ENCODE data around the gene CNGA1.

The CNGA1 gene

DNA sequence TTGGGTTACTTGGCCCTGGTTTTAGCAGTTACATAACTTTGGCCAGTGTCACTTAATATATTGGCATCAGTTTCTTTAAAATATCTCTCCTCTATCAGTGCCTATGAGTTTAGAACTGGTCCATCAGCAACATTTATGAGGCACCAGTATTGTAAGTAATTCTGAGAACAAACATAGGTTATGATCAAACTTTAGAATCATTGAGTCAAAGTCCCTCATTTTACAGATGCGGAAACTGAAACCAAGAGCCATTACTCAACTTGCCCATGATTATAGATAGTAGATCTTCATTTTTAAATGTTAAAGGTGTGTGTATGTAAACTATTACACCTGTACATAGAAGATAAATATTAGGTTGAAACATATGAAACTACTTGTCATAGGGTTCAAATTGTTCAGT, 4.6 kb upstream of the CNGA1 start:
- no peak for TF ChIP-seq EZH2phosphoT487 (IDR thresholded peaks at IDR 0.05; ENCODE audit: borderline replicate concordance)
- TF ChIP-seq, protein P1, sequence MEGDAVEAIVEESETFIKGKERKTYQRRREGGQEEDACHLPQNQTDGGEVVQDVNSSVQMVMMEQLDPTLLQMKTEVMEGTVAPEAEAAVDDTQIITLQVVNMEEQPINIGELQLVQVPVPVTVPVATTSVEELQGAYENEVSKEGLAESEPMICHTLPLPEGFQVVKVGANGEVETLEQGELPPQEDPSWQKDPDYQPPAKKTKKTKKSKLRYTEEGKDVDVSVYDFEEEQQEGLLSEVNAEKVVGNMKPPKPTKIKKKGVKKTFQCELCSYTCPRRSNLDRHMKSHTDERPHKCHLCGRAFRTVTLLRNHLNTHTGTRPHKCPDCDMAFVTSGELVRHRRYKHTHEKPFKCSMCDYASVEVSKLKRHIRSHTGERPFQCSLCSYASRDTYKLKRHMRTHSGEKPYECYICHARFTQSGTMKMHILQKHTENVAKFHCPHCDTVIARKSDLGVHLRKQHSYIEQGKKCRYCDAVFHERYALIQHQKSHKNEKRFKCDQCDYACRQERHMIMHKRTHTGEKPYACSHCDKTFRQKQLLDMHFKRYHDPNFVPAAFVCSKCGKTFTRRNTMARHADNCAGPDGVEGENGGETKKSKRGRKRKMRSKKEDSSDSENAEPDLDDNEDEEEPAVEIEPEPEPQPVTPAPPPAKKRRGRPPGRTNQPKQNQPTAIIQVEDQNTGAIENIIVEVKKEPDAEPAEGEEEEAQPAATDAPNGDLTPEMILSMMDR (conservative IDR thresholded peaks at IDR 0.05; ENCODE audit: low read length) = no peak
- peaks cover 20% of the 10 kb centered on the region for H3K27me3 ChIP-seq (ENCODE audit: insufficient read depth, low read length, poor library complexity, severe bottlenecking)
- H3K4me3 ChIP-seq (ENCODE audit: low read length, poor library complexity, severe bottlenecking) = no peak overlapping the region
- H3K4me2 ChIP-seq (ENCODE audit: low read depth, low read length, poor library complexity, severe bottlenecking) = no peak overlapping the region
- no peaks in the 10 kb centered on the region for H3K4me1 ChIP-seq (ENCODE audit: insufficient read depth, low read length, poor library complexity, severe bottlenecking)
- H3F3A ChIP-seq (ENCODE audit: low read depth) = no peaks in the 10 kb centered on the region
- no peaks in the 10 kb centered on the region for H3K79me2 ChIP-seq (ENCODE audit: insufficient read depth, low read length)
- H4K20me1 ChIP-seq (ENCODE audit: insufficient read depth, low read length, poor library complexity, severe bottlenecking) = no peaks in the 10 kb centered on the region
- no peak overlapping the region for H3K9ac ChIP-seq (ENCODE audit: low read depth, low read length, poor library complexity, severe bottlenecking)
- no peaks in the 10 kb centered on the region for H3K9me3 ChIP-seq (ENCODE audit: insufficient read depth, low read depth, low read length)
- no peaks in the 10 kb centered on the region for H3K36me3 ChIP-seq (ENCODE audit: insufficient read depth, low read length)
- H3K9me2 ChIP-seq (replicated peaks; ENCODE audit: low read depth, low read length) = no peaks in the 10 kb centered on the region
- no peak overlapping the region for H2AFZ ChIP-seq (ENCODE audit: low read length)

DNA sequence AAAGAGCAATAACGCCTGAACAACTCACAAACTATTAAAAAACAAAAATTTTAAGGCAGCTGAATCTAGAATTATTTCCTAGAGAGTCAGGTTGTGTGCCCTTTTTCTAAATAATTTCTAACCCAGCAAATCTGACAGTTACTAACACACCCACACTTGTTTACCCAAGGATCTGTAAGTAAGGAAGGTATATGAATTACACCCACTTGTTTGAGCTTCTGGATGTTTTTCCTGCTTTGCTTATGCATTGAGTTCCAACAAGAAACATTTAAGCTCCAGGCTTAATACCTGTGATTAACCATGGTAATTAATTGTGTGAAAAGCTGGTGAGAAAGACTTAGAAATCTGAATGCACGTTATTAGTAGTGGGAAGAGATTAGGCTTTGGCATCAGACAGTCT, 1.6 kb upstream of the CNGA1 start:
- H3K4me3 ChIP-seq (ENCODE audit: low read length, poor library complexity, severe bottlenecking) = no peak overlapping the region
- no peak overlapping the region for H2AFZ ChIP-seq (ENCODE audit: low read length)
- peaks cover 20% of the 10 kb centered on the region for H3K27me3 ChIP-seq (ENCODE audit: insufficient read depth, low read length, poor library complexity, severe bottlenecking)
- no peak for TF ChIP-seq EZH2phosphoT487 (IDR thresholded peaks at IDR 0.05; ENCODE audit: borderline replicate concordance)
- TF ChIP-seq, protein P1 (conservative IDR thresholded peaks at IDR 0.05; ENCODE audit: low read length) = no peak
- no peaks in the 10 kb centered on the region for H4K20me1 ChIP-seq (ENCODE audit: insufficient read depth, low read length, poor library complexity, severe bottlenecking)
- no peak overlapping the region for H3K4me2 ChIP-seq (ENCODE audit: low read depth, low read length, poor library complexity, severe bottlenecking)
- H3K79me2 ChIP-seq (ENCODE audit: insufficient read depth, low read length) = no peaks in the 10 kb centered on the region
- H3K9ac ChIP-seq (ENCODE audit: low read depth, low read length, poor library complexity, severe bottlenecking) = no peak overlapping the region
- H3K9me3 ChIP-seq (ENCODE audit: insufficient read depth, low read depth, low read length) = no peaks in the 10 kb centered on the region
- H3K36me3 ChIP-seq (ENCODE audit: insufficient read depth, low read length) = no peaks in the 10 kb centered on the region
- no peaks in the 10 kb centered on the region for H3F3A ChIP-seq (ENCODE audit: low read depth)
- H3K4me1 ChIP-seq (ENCODE audit: insufficient read depth, low read length, poor library complexity, severe bottlenecking) = no peaks in the 10 kb centered on the region
- no peaks in the 10 kb centered on the region for H3K9me2 ChIP-seq (replicated peaks; ENCODE audit: low read depth, low read length)

DNA sequence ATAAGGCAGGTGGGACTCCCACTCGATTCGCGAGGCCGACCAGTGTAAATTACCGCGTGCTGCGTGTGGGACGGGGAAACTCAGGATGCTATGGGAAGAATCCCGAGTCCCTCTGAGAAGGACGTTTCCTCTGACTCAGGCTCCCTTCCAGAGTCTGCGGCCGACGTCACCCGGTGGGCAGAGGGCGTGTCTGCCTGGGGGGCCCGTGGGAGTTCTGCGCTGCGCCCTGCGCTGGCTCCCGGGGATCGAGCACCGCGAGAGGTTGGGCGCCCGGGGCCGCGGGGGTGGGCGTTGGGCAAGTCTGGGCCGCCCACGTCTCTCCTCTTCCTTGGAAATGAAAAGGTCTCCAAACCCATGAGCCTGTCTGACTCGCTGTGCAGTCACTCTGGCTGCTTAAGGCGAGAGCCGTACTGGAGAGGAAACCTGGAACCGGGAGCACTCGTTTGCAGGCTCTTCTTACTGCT, 659 bp upstream of the CNGA1 start:
- Histone ChIP-seq H3K4me1 (ENCODE audit: insufficient read depth, low read length, poor library complexity, severe bottlenecking) (no peaks in the 10 kb centered on the region), H3K9ac (ENCODE audit: low read depth, low read length, poor library complexity, severe bottlenecking) (no peak overlapping the region)
- no peak for TF ChIP-seq EZH2phosphoT487 (IDR thresholded peaks at IDR 0.05; ENCODE audit: borderline replicate concordance)
- TF ChIP-seq, protein P1 (conservative IDR thresholded peaks at IDR 0.05; ENCODE audit: low read length) = no peak

More for the DNA sequence above, 659 bp upstream of the CNGA1 start:
- Histone ChIP-seq H3F3A (ENCODE audit: low read depth) (no peaks in the 10 kb centered on the region), H4K20me1 (ENCODE audit: insufficient read depth, low read length, poor library complexity, severe bottlenecking) (no peaks in the 10 kb centered on the region), H3K9me2 (replicated peaks; ENCODE audit: low read depth, low read length) (no peaks in the 10 kb centered on the region), H3K4me2 (ENCODE audit: low read depth, low read length, poor library complexity, severe bottlenecking) (peak overlapping the region; percentile 66), H2AFZ (ENCODE audit: low read length) (peak overlapping the region; percentile 91; the same call in 1 of the 2 replicates), H3K36me3 (ENCODE audit: insufficient read depth, low read length) (no peaks in the 10 kb centered on the region), H3K9me3 (ENCODE audit: insufficient read depth, low read depth, low read length) (no peaks in the 10 kb centered on the region), H3K4me3 (ENCODE audit: low read length, poor library complexity, severe bottlenecking) (peak overlapping the region; percentile 72), H3K27me3 (ENCODE audit: insufficient read depth, low read length, poor library complexity, severe bottlenecking) (peaks cover 20% of the 10 kb centered on the region), H3K79me2 (ENCODE audit: insufficient read depth, low read length) (no peaks in the 10 kb centered on the region)

Measured in Loucy (cell line).